Esophagus squamous epithelium (tissue), 4 donors: Measurements from ENCODE around the gene NRXN3.

Experiments
- CTCF ChIP-seq, 6 experiments: fragments of 450-650 bp in 4 of 6; fragments of 200-600 bp in 2 of 6; sonication (generic) in 2 of 6; IDR thresholded peaks; one replicate each; pipeline ENCODE4 v1.5.1; 2016 to 2019; ENCODE audit warnings: antibody characterized with exemption in 6 of 6, mild to moderate bottlenecking in 4 of 6, moderate library complexity in 4 of 6
- POLR2A ChIP-seq, 4 donors: fragments of 450-650 bp; IDR thresholded peaks; one replicate each; pipeline ENCODE4 v1.6.1; 2017; ENCODE audit warnings: antibody characterized with exemption in 4 of 4, mild to moderate bottlenecking in 4 of 4, moderate library complexity in 3 of 4

- TF ChIP-seq CTCF (IDR thresholded peaks at IDR 0.05) (no peak), POLR2A (IDR thresholded peaks at IDR 0.05) (no peak)
These were observed 881.6 kb downstream of the NRXN3 start for GRCh38 chr14:79051742-79052141.
